Endothelial cell (in vitro differentiated cells): ENCODE data around the gene NOD2. TPM values are rescaled to one million over a fixed set of nuclear protein-coding genes. Genes with fewer than 3 reads are reported as not detected.

Source experiments
- DNase-seq: peaks from one replicate; pipeline ENCODE4 v3.0.0; 2021; ENCODE audit warnings: low spot score
- H3K27ac Mint-ChIP-seq: one replicate; pipeline ENCODE4 v1.8.0; 2021; ENCODE audit warnings: mixed read lengths, inconsistent platforms; ENCODE audit not compliant: unreplicated experiment
- H3K27me3 Mint-ChIP-seq: one replicate; pipeline ENCODE4 v1.8.0; 2021; ENCODE audit warnings: mild to moderate bottlenecking, moderate library complexity, mixed read lengths, inconsistent platforms; ENCODE audit not compliant: unreplicated experiment
- H3K36me3 Mint-ChIP-seq: one replicate; pipeline ENCODE4 v1.8.0; 2021; ENCODE audit warnings: mild to moderate bottlenecking, low read depth, mixed read lengths, inconsistent platforms; ENCODE audit not compliant: unreplicated experiment
- H3K4me1 Mint-ChIP-seq: one replicate; pipeline ENCODE4 v1.8.0; 2021; ENCODE audit warnings: mild to moderate bottlenecking, mixed read lengths, inconsistent platforms; ENCODE audit not compliant: unreplicated experiment
- H3K4me3 Mint-ChIP-seq: one replicate; pipeline ENCODE4 v1.8.0; 2021; ENCODE audit warnings: mild to moderate bottlenecking, mixed read lengths, inconsistent platforms; ENCODE audit not compliant: unreplicated experiment
- H3K9me3 Mint-ChIP-seq: one replicate; pipeline ENCODE4 v1.8.0; 2021; ENCODE audit warnings: mixed read lengths, inconsistent platforms; ENCODE audit not compliant: unreplicated experiment
- total RNA-seq: library from RNA; stranded (reverse); fragmentation: NEBNext Ultra II Directional; extraction: Animal tissue kit (Norgen Biotek cat#: 25700); gene quantifications from one replicate; pipeline ENCODE4 v1.2.1, GENCODE V29; 2021; ENCODE audit not compliant: unreplicated experiment
- TF ChIP-seq, protein P1 (sequence below): fragments of 200-600 bp; sonication (generic); IDR thresholded peaks from one replicate; pipeline ENCODE4 v1.5.0; 2021; ENCODE audit warnings: antibody characterized with exemption; ENCODE audit not compliant: unreplicated experiment

Gene NOD2
- total RNA-seq, 1 donor from 2014 or later, result 0.51 TPM

DNA sequence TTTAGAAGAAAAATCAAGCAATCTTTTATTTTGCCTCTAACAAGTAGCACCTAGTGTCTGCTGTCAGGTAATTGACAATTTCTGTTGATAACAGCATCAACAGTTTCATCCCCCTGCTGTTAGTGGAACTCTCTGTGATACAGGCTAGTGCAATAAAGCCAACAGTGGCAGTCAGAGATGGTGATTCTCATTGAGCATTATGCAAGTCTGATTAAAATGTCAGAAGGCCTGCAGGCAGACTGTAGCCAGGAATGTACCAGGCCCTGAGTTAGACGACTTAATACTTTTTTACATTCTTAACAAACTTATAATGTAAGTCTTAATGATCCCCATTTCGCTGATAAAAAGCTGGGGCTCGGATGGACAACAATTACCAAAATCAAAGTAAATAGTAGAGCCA lies 63.1 kb downstream of the NOD2 start:
- Mint-ChIP-seq H3K9me3 (no peaks in the 10 kb centered on the region), H3K36me3 (peaks cover 10% of the 10 kb centered on the region), H3K27me3 (no peaks in the 10 kb centered on the region), H3K27ac (no peak overlapping the region), H3K4me1 (no peaks in the 10 kb centered on the region), H3K4me3 (no peak overlapping the region)
- DNase-seq, result no peak
- TF ChIP-seq, protein P1, sequence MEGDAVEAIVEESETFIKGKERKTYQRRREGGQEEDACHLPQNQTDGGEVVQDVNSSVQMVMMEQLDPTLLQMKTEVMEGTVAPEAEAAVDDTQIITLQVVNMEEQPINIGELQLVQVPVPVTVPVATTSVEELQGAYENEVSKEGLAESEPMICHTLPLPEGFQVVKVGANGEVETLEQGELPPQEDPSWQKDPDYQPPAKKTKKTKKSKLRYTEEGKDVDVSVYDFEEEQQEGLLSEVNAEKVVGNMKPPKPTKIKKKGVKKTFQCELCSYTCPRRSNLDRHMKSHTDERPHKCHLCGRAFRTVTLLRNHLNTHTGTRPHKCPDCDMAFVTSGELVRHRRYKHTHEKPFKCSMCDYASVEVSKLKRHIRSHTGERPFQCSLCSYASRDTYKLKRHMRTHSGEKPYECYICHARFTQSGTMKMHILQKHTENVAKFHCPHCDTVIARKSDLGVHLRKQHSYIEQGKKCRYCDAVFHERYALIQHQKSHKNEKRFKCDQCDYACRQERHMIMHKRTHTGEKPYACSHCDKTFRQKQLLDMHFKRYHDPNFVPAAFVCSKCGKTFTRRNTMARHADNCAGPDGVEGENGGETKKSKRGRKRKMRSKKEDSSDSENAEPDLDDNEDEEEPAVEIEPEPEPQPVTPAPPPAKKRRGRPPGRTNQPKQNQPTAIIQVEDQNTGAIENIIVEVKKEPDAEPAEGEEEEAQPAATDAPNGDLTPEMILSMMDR, result no peak

- peaks cover 4% of the 10 kb centered on the region for H3K4me1 Mint-ChIP-seq
- H3K9me3 Mint-ChIP-seq, result peaks cover 2% of the 10 kb centered on the region
- H3K27me3 Mint-ChIP-seq, result no peaks in the 10 kb centered on the region
- H3K36me3 Mint-ChIP-seq, result peaks cover 12% of the 10 kb centered on the region
- DNase-seq, result no peak
- no peak overlapping the region for H3K27ac Mint-ChIP-seq
- no peak overlapping the region for H3K4me3 Mint-ChIP-seq
- TF ChIP-seq, protein P1, result no peak
These were observed 67.9 kb downstream of the NOD2 start for GRCh38 chr16:50761267-50761666.

GRCh38 chr16:50762241-50762640 lies 68.8 kb downstream of the NOD2 start:
- Mint-ChIP-seq H3K27me3 (no peaks in the 10 kb centered on the region), H3K9me3 (peaks cover 6% of the 10 kb centered on the region), H3K4me1 (peaks cover 4% of the 10 kb centered on the region), H3K4me3 (no peak overlapping the region), H3K27ac (no peak overlapping the region), H3K36me3 (peaks cover 19% of the 10 kb centered on the region)
- DNase-seq, result no peak
- TF ChIP-seq, protein P1, result no peak

DNA sequence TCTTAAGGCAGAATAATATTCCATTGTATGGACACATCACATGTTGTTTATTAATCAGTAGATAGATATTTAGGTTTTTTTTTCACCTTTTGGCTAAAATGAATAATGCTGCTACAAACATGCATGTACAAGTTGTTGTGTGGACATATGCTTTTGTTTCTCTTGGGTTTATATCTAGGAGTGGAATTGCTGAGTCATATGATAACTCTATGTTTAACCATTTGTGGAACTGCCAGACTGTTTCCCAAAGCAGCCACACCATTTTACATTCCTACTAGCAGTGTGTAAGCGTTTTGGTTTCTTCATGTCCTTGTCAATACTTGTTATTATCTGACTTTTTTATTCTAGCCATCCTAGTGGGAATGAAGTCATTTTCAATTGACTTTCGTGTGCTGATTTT lies 69.8 kb downstream of the NOD2 start:
- peaks cover 19% of the 10 kb centered on the region for H3K36me3 Mint-ChIP-seq
- TF ChIP-seq, protein P1, result no peak
- DNase-seq, result no peak
- peaks cover 6% of the 10 kb centered on the region for H3K9me3 Mint-ChIP-seq
- H3K27ac Mint-ChIP-seq, result no peak overlapping the region
- H3K27me3 Mint-ChIP-seq, result no peaks in the 10 kb centered on the region
- H3K4me3 Mint-ChIP-seq, result no peak overlapping the region
- peaks cover 4% of the 10 kb centered on the region for H3K4me1 Mint-ChIP-seq

GRCh38 chr16:50765260-50765659 lies 71.9 kb downstream of the NOD2 start:
- Mint-ChIP-seq H3K4me3 (no peak overlapping the region), H3K27ac (no peak overlapping the region), H3K36me3 (peaks cover 20% of the 10 kb centered on the region), H3K9me3 (peaks cover 6% of the 10 kb centered on the region), H3K27me3 (no peaks in the 10 kb centered on the region), H3K4me1 (peaks cover 4% of the 10 kb centered on the region)
- no peak for DNase-seq
- TF ChIP-seq, protein P1, result no peak
